Measurements from ENCODE around the gene COA7.
"Not testable (repeated sequence)": the region's sequence is repeated elsewhere in the genome, so short reads cannot be mapped to it uniquely, and the experiment has no call there.

The COA7 gene

DNA sequence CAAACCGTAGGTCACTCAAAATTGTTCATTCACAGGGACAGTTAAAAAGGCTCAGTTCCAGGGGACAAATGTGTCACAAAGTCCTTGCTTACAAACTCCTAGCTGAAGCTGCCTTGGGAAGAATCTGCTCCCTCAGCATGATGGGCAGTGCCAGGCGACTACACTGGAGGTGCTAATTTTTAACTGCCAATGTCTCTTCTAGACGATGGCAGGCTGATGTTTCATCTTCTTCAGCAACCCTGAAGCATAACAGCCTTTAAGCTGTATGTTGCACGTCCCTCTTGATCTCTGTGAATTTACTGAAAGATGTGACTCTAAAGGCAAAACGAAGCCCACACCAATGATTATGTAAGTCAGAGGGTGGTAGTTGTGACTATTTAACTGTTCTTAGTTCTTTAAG is 11.3 kb downstream of the COA7 start:
- TF ChIP-seq, protein P1, sequence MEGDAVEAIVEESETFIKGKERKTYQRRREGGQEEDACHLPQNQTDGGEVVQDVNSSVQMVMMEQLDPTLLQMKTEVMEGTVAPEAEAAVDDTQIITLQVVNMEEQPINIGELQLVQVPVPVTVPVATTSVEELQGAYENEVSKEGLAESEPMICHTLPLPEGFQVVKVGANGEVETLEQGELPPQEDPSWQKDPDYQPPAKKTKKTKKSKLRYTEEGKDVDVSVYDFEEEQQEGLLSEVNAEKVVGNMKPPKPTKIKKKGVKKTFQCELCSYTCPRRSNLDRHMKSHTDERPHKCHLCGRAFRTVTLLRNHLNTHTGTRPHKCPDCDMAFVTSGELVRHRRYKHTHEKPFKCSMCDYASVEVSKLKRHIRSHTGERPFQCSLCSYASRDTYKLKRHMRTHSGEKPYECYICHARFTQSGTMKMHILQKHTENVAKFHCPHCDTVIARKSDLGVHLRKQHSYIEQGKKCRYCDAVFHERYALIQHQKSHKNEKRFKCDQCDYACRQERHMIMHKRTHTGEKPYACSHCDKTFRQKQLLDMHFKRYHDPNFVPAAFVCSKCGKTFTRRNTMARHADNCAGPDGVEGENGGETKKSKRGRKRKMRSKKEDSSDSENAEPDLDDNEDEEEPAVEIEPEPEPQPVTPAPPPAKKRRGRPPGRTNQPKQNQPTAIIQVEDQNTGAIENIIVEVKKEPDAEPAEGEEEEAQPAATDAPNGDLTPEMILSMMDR (IDR thresholded peaks at IDR 0.05; ENCODE audit: low read depth, low read length), result no peak
- DNase-seq (ENCODE audit: low read depth in 2 of 2), result no peak
- H3K4me3 ChIP-seq (replicated peaks in 1 of 2; ENCODE audit: low read depth in 2 of 2, low read length in 2 of 2), result no peak overlapping the region

DNA sequence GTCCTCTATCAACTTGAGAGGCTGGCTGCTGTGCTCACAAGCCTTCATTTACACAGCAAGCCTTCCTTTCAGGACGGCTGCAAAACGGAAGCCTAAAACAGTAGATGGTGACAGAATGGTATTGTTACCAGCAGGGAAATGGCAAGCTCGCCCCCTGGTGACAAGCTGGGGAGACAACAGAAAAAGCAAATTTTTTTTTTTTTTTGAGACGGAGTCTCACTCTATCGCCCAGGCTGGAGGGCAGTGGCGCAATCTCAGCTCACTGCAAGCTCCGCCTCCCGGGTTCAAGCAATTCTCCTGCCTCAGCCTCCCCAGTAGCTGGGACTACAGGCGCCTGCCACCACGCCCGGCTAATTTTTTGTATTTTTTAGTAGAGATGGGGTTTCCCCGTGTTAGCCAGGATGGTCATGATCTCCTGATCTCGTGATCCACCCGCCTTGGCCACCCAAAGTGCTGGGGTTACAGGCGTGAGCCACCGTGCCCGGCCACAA is 11.8 kb downstream of the COA7 start:
- TF ChIP-seq, protein P1 (IDR thresholded peaks at IDR 0.05; ENCODE audit: low read depth, low read length), result peak; percentile 71
- H3K4me3 ChIP-seq (replicated peaks in 1 of 2; ENCODE audit: low read depth in 2 of 2, low read length in 2 of 2), result not testable (repeated sequence)
- peak; percentile 79 to 83 for DNase-seq (ENCODE audit: low read depth in 2 of 2)

DNA sequence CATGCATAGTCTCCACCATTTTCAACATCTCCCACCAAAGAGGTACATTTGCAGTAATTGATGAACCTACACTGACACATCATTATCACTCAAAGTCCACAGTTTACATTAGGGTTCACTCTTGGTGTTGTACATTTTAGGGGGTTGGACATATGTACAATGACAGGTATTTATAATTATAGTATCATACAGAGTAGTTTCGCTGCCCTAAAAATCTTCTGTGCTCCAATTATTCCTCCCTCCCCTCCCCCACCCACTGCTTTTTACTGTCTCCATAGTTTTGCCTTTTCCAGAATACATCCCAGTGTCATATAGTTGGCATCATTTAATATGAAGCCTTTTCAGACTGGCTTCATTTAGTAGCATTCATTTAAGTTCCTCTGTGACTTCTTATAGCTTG is 13.6 kb downstream of the COA7 start:
- DNase-seq (ENCODE audit: low read depth in 2 of 2), result no peak
- TF ChIP-seq, protein P1 (IDR thresholded peaks at IDR 0.05; ENCODE audit: low read depth, low read length), result no peak
- no peak overlapping the region for H3K4me3 ChIP-seq (replicated peaks in 1 of 2; ENCODE audit: low read depth in 2 of 2, low read length in 2 of 2)

DNA sequence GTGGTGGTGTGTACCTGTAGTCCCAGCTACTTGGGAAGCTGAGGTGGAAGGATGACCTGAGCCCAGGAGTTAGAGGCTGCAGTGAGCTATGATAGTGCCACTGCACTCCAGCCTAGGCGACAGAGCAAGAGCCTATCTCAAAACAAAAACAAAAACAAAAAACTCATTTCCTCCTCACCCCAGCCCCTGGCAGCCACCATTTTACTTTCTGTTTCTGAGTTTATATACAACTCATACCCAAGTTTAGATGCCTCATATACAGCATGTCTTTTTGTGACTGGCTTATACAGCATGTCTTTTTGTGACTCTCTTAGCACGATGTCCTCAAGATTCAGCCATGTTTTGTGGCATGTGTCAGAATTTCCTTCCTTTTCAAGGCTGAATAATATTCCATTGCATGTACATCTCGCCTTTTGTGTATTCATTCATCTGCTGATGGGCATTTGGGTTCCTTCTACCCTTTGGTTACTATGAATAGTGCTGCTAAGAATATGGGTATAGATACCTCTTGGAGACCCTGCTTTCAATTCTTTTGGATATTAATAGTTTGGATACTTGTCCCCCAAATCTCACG is 14.7 kb downstream of the COA7 start:
- DNase-seq (ENCODE audit: low read depth in 2 of 2), result no peak
- no peak overlapping the region for H3K4me3 ChIP-seq (replicated peaks in 1 of 2; ENCODE audit: low read depth in 2 of 2, low read length in 2 of 2)
- TF ChIP-seq, protein P1 (IDR thresholded peaks at IDR 0.05; ENCODE audit: low read depth, low read length), result no peak

DNA sequence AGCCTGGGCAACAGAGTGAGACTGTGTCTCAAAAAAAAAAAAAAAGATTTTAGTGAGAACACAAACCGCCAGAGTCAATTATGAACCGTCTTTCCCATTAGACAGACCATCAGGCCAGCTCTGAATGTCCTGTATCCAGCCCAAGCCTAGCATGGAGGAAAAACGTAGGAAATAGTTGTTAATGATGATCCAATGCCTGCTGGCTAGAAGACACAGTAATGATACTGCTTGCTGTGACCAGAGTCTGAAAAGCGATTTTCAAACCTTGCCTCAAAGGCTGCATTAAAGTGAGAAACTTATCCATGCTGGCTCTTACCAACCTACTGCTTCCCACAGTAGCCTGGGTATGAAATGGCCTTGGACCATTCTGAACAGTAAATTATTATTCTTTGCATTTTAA is 17.0 kb downstream of the COA7 start:
- TF ChIP-seq, protein P1 (IDR thresholded peaks at IDR 0.05; ENCODE audit: low read depth, low read length), result no peak
- no peak overlapping the region for H3K4me3 ChIP-seq (replicated peaks in 1 of 2; ENCODE audit: low read depth in 2 of 2, low read length in 2 of 2)
- DNase-seq (ENCODE audit: low read depth in 2 of 2), result no peak

DNA sequence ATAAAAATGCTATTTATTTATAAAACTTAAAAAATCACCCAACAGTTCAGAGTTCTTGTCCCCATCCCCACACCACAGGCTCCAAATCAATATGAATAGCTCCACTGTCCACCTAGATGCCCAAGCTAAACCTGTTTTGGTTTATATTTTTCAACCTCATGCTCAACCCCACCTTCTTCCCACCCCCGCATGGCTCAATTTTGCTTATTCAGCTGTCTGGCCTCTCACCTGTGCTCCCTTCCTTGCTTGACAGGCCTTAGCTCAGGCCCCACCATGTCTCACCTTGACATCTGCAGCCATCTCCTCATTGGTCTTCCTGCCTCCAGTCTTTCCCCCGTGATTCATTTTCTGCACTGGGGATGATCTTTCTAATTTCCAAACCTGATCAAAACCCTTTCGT is 17.8 kb downstream of the COA7 start:
- no peak for DNase-seq (ENCODE audit: low read depth in 2 of 2)
- TF ChIP-seq, protein P1 (IDR thresholded peaks at IDR 0.05; ENCODE audit: low read depth, low read length), result no peak
- no peak overlapping the region for H3K4me3 ChIP-seq (replicated peaks in 1 of 2; ENCODE audit: low read depth in 2 of 2, low read length in 2 of 2)

GRCh38 chr1:52679498-52679897 is 18.6 kb downstream of the COA7 start:
- no peak for DNase-seq (ENCODE audit: low read depth in 2 of 2)
- no peak overlapping the region for H3K4me3 ChIP-seq (replicated peaks in 1 of 2; ENCODE audit: low read depth in 2 of 2, low read length in 2 of 2)
- TF ChIP-seq, protein P1 (IDR thresholded peaks at IDR 0.05; ENCODE audit: low read depth, low read length), result no peak
